Neural progenitor cell (in vitro differentiated cells): Measurements from ENCODE around the gene GIT2. TPM values are rescaled to one million over a fixed set of nuclear protein-coding genes. Genes with fewer than 3 reads are reported as not detected.
"Not testable (repeated sequence)": the region's sequence is repeated elsewhere in the genome, so short reads cannot be mapped to it uniquely, and the experiment has no call there.

Experiments used
- DNase-seq: peaks from one replicate; pipeline ENCODE4 v3.0.0-alpha.2; 2016; ENCODE audit warnings: low spot score
- H2AFZ ChIP-seq: fragments of 200-600 bp; sonication (generic); replicated peaks from 2 replicates; pipeline ENCODE4 v1.6.1; 2016; ENCODE audit warnings: antibody characterized with exemption
- H3F3A ChIP-seq: fragments of 200-600 bp; sonication (generic); 2 replicates; pipeline ENCODE4 v1.6.1; 2016; ENCODE audit warnings: antibody characterized with exemption, low read depth
- H3K27ac ChIP-seq: fragments of 200-600 bp; sonication (generic); 2 replicates; pipeline ENCODE4 v1.5.1; 2016; ENCODE audit warnings: mild to moderate bottlenecking
- H3K27me3 ChIP-seq: fragments of 200-600 bp; sonication (generic); 2 replicates; pipeline ENCODE4 v1.6.1; 2016; ENCODE audit warnings: mild to moderate bottlenecking, moderate library complexity
- H3K36me3 ChIP-seq: fragments of 200-600 bp; sonication (generic); 2 replicates; pipeline ENCODE4 v1.5.1; 2016
- H3K4me1 ChIP-seq: fragments of 200-600 bp; sonication (generic); 2 replicates; pipeline ENCODE4 v1.6.1; 2016; ENCODE audit warnings: mixed run types
- H3K4me2 ChIP-seq: fragments of 200-600 bp; sonication (generic); 2 replicates; pipeline ENCODE4 v1.6.1; 2016
- H3K4me3 ChIP-seq: fragments of 200-600 bp; sonication (generic); 2 replicates; pipeline ENCODE4 v1.5.1; 2016
- H3K79me2 ChIP-seq: fragments of 200-600 bp; sonication (generic); 2 replicates; pipeline ENCODE4 v1.6.1; 2016; ENCODE audit warnings: low read depth
- H3K9ac ChIP-seq: fragments of 200-600 bp; sonication (generic); 2 replicates; pipeline ENCODE4 v1.6.1; 2016
- H3K9me3 ChIP-seq: fragments of 200-600 bp; sonication (generic); 2 replicates; pipeline ENCODE4 v1.5.1; 2016; ENCODE audit warnings: low read depth
- H4K20me1 ChIP-seq: fragments of 200-600 bp; sonication (generic); 2 replicates; pipeline ENCODE4 v1.6.1; 2016; ENCODE audit warnings: low read depth
- H3K27ac Mint-ChIP-seq: 3 replicates; pipeline ENCODE4 v1.8.0; 2021; ENCODE audit warnings: mixed read lengths
- H3K27me3 Mint-ChIP-seq: 2 replicates; pipeline ENCODE4 v1.8.0; 2022; ENCODE audit warnings: low read depth, mild to moderate bottlenecking, inconsistent platforms, moderate library complexity, mixed read lengths; ENCODE audit not compliant: insufficient read depth
- H3K36me3 Mint-ChIP-seq: 3 replicates; pipeline ENCODE4 v1.8.0; 2021; ENCODE audit warnings: mixed read lengths
- H3K4me1 Mint-ChIP-seq: 3 replicates; pipeline ENCODE4 v1.8.0; 2021; ENCODE audit warnings: mixed read lengths
- H3K4me3 Mint-ChIP-seq: 3 replicates; pipeline ENCODE4 v1.8.0; 2021; ENCODE audit warnings: mild to moderate bottlenecking, moderate library complexity, mixed read lengths
- H3K9me3 Mint-ChIP-seq: 3 replicates; pipeline ENCODE4 v1.8.0; 2020; ENCODE audit warnings: mixed read lengths
- EZH2 ChIP-seq: fragments of 200-600 bp; sonication (generic); IDR thresholded peaks from 2 replicates; pipeline ENCODE4 v1.6.1; 2017; ENCODE audit warnings: antibody characterized with exemption, mild to moderate bottlenecking, moderate library complexity
- EZH2phosphoT487 ChIP-seq: fragments of 200-600 bp; sonication (generic); IDR thresholded peaks from 2 replicates; pipeline ENCODE4 v1.6.1; 2017; ENCODE audit warnings: antibody characterized with exemption
- total RNA-seq: library from RNA; depleted of rRNA; stranded (reverse); fragments of >200 nt; gene quantifications from 2 replicates; pipeline ENCODE4 v1.2.3, GENCODE V29; 2015; ENCODE audit warnings: low replicate concordance
- TF ChIP-seq, protein P1 (sequence below): fragments of 200-600 bp; sonication (generic); IDR thresholded peaks from 2 replicates; pipeline ENCODE4 v1.5.1; 2017; ENCODE audit warnings: antibody characterized with exemption, mild to moderate bottlenecking

GIT2 gene
- total RNA-seq, 1 donor from 2014 or later, result 28.5 TPM

DNA sequence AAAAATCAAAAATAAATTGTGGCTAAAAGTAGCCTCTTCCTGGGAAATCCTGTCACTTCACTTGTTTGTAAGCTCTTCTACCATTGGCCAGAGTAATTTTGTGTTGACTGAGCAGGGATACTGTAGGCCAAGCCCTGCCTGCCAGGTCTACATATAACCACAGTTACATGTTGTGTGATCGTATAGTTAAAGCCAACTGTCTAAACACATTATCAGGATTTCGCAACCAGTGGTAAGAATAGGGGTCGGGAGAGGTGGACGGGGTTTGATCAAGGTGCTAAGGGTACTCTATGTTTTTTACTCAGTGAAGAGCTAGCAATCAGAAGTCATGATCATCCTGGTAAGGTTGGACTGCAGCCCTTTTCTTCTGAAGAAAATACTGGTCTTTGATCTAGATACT lies 16.5 kb upstream of the GIT2 start:
- H4K20me1 ChIP-seq, result no peaks in the 10 kb centered on the region
- H3K4me1 Mint-ChIP-seq, result no peaks in the 10 kb centered on the region
- no peak overlapping the region for H3K9ac ChIP-seq
- no peak for DNase-seq
- TF ChIP-seq, protein P1, sequence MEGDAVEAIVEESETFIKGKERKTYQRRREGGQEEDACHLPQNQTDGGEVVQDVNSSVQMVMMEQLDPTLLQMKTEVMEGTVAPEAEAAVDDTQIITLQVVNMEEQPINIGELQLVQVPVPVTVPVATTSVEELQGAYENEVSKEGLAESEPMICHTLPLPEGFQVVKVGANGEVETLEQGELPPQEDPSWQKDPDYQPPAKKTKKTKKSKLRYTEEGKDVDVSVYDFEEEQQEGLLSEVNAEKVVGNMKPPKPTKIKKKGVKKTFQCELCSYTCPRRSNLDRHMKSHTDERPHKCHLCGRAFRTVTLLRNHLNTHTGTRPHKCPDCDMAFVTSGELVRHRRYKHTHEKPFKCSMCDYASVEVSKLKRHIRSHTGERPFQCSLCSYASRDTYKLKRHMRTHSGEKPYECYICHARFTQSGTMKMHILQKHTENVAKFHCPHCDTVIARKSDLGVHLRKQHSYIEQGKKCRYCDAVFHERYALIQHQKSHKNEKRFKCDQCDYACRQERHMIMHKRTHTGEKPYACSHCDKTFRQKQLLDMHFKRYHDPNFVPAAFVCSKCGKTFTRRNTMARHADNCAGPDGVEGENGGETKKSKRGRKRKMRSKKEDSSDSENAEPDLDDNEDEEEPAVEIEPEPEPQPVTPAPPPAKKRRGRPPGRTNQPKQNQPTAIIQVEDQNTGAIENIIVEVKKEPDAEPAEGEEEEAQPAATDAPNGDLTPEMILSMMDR, result no peak
- no peak for TF ChIP-seq EZH2
- TF ChIP-seq EZH2phosphoT487, result no peak
- H3K36me3 Mint-ChIP-seq, result peaks cover 9% of the 10 kb centered on the region
- H3K36me3 ChIP-seq, result no peaks in the 10 kb centered on the region
- H3K79me2 ChIP-seq, result no peaks in the 10 kb centered on the region
- H3K4me3 ChIP-seq, result no peak overlapping the region
- H3K9me3 Mint-ChIP-seq, result no peaks in the 10 kb centered on the region
- H2AFZ ChIP-seq, result no peak overlapping the region
- H3K4me1 ChIP-seq, result no peaks in the 10 kb centered on the region
- H3F3A ChIP-seq, result no peaks in the 10 kb centered on the region
- H3K27me3 Mint-ChIP-seq, result no peaks in the 10 kb centered on the region
- H3K27me3 ChIP-seq, result no peaks in the 10 kb centered on the region
- no peak overlapping the region for H3K27ac ChIP-seq
- no peaks in the 10 kb centered on the region for H3K9me3 ChIP-seq
- no peak overlapping the region for H3K4me2 ChIP-seq
- no peak overlapping the region for H3K27ac Mint-ChIP-seq
- H3K4me3 Mint-ChIP-seq, result no peak overlapping the region

DNA sequence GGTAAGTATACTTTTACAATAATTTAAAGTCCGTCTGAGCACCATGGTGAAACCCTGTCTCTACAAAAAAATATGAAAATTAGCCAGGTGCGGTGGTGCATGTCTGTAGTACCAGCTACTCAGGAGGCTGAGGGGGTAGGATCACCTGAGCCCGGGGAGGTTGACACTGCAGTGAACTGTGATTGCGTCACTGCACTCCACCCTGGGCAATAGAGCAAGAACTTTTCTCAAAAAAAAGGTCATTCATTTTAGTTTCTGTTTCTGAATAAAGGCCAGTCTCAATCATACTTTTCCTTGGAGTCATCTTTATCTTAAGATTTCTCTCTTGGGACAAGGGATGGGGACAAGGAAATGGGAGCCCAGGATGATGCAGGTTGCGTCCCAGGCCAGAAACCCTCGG lies 16.0 kb upstream of the GIT2 start:
- Mint-ChIP-seq H3K27me3 (no peaks in the 10 kb centered on the region), H3K9me3 (no peaks in the 10 kb centered on the region), H3K36me3 (peaks cover 9% of the 10 kb centered on the region), H3K27ac (no peak overlapping the region), H3K4me3 (no peak overlapping the region), H3K4me1 (no peaks in the 10 kb centered on the region)
- no peaks in the 10 kb centered on the region for H3F3A ChIP-seq
- no peak overlapping the region for H3K4me3 ChIP-seq
- H3K27ac ChIP-seq, result no peak overlapping the region
- no peaks in the 10 kb centered on the region for H3K36me3 ChIP-seq
- H4K20me1 ChIP-seq, result no peaks in the 10 kb centered on the region
- no peak for DNase-seq
- no peaks in the 10 kb centered on the region for H3K9me3 ChIP-seq
- no peak overlapping the region for H3K9ac ChIP-seq
- TF ChIP-seq EZH2phosphoT487 (no peak), EZH2 (no peak)
- TF ChIP-seq, protein P1, result no peak
- no peak overlapping the region for H2AFZ ChIP-seq
- H3K27me3 ChIP-seq, result no peaks in the 10 kb centered on the region
- H3K4me1 ChIP-seq, result no peaks in the 10 kb centered on the region
- no peak overlapping the region for H3K4me2 ChIP-seq
- H3K79me2 ChIP-seq, result no peaks in the 10 kb centered on the region

DNA sequence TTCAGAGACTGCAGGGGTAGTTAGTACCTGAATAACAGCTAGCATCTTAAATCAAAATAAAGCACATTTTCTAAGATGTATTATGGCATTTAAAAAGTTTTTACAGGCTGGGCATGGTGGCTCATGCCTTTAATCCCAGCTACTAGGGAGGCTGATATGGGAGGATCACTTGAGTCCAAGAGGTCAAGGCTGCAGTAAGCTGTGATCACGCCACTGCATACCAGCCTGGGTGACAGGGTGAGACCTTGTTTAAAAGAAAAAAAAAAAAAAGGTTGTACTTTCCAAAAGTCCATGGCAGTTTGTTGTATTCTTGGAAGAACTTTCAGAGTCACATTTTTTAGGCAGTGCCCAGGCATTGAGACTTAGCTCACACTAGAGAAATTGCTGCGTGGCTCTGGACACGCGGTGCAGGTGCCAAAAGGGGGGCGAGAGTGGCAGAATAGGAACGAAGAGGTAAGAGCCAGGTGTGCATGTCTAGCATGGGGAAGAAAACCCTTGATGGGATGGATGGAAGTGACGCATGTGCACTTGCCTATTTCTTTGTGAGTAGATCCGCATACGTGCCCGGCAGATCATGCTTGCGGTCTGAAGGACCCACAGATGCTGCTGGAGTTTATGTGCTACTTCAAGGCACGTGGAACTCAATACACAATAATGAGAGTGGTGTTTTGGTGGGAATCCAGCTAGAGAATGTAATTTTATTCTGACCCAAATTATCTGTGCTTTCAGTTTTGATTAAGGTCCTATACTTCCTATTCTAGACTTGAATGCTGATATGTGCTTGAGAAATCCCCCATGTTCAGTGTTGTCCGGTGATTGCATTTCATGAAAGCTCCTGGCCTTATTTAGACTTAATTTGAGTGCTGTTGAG lies 14.9 kb upstream of the GIT2 start:
- no peaks in the 10 kb centered on the region for H3K27me3 ChIP-seq
- no peaks in the 10 kb centered on the region for H3K79me2 ChIP-seq
- no peaks in the 10 kb centered on the region for H3K27me3 Mint-ChIP-seq
- no peak overlapping the region for H3K27ac Mint-ChIP-seq
- H3K4me1 ChIP-seq, result no peaks in the 10 kb centered on the region
- H3K9ac ChIP-seq, result no peak overlapping the region
- H3K36me3 ChIP-seq, result no peaks in the 10 kb centered on the region
- peaks cover 9% of the 10 kb centered on the region for H3K36me3 Mint-ChIP-seq
- H3K27ac ChIP-seq, result no peak overlapping the region
- no peak overlapping the region for H3K4me2 ChIP-seq
- no peak overlapping the region for H2AFZ ChIP-seq
- H3K4me1 Mint-ChIP-seq, result no peaks in the 10 kb centered on the region
- no peak overlapping the region for H3K4me3 Mint-ChIP-seq
- H3K9me3 ChIP-seq, result no peaks in the 10 kb centered on the region
- H3K9me3 Mint-ChIP-seq, result no peaks in the 10 kb centered on the region
- no peaks in the 10 kb centered on the region for H3F3A ChIP-seq
- no peak for DNase-seq
- H4K20me1 ChIP-seq, result no peaks in the 10 kb centered on the region
- TF ChIP-seq EZH2phosphoT487 (no peak), EZH2 (no peak)
- TF ChIP-seq, protein P1, result no peak
- H3K4me3 ChIP-seq, result no peak overlapping the region

DNA sequence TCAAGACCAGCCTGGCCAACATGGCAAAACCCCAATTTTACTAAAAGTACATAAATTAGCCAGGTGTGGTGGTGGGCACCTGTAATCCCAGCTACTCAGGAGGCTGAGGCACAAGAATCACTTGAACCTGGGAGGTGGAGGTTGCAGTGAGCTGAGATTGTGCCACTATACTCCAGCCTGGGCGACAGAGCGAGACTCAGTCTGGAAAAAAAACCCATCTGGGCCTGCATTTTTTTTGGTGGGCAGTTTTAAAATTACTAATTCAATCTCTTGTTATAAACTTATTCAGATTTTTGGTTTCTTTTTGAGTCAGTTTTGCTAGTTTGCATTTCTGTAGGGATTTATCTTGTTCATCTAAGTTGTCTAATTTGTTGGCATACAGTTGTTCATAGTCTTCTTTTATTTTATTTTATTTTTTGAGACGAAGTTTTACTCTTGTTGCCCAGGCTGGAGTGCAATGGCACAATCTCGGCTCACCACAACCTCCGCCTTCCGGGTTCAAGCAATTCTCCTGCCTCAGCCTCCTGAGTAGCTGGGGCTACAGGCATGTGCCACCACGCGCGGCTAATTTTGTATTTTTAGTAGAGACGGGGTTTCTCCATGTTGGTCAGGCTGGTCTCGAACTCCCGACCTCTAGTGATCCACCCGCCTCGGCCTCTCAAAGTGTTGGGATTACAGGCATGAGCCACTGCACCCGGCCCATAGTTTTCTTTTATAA lies 12.7 kb upstream of the GIT2 start:
- not testable (repeated sequence) for H2AFZ ChIP-seq, H3K4me3 ChIP-seq, H3K4me2 ChIP-seq, H3K27me3 ChIP-seq, H3K27ac Mint-ChIP-seq, H3K9me3 Mint-ChIP-seq, H3K27ac ChIP-seq, H3K4me1 Mint-ChIP-seq, H3K27me3 Mint-ChIP-seq, H3K79me2 ChIP-seq, H3K9ac ChIP-seq, H3K4me1 ChIP-seq, H3K4me3 Mint-ChIP-seq, DNase-seq, H3K36me3 ChIP-seq, H3K9me3 ChIP-seq, H4K20me1 ChIP-seq, H3F3A ChIP-seq
- peaks cover 11% of the 10 kb centered on the region for H3K36me3 Mint-ChIP-seq
